GM19463 (cell line): ENCODE data around the gene BUB3.
"Not testable (repeated sequence)": the region's sequence is repeated elsewhere in the genome, so short reads cannot be mapped to it uniquely, and the experiment has no call there.

Experiments
- ATAC-seq: cut with Tn5 transposase; IDR thresholded peaks from one replicate; pipeline ENCODE4 v1.9.1; 2021; ENCODE audit warnings: mild to moderate bottlenecking, moderate library complexity; ENCODE audit not compliant: unreplicated experiment

BUB3 gene

DNA sequence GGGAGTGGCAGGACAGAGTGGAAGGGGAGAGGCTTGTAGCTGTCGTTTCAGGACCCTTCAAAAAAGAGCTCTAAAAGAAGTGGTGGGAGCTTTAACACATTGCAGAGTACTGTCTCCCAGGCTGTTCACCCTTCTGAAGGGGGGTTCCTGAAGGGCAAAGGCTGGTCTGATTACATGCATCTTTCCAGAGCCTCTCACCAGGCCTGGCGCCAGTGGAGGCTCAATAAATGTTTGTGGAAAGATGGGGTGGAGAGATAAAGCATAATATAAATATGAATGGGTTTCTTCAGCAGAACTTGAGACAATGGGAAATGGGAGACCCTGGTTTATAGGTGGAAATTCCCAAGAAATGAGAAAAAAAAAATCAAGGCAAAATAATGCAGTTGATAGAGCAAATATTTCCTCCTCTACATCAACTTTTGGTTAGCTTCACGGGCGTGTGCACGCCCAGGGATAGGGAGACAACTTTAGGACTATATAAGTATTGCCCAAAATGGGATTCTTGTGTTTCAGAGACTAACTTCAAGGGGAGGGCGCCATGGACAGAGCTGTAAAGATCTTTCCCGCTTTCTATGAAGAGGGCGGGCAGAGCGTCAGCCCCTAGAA lies 613 bp upstream of the BUB3 start:
- ATAC-seq = no peak

DNA sequence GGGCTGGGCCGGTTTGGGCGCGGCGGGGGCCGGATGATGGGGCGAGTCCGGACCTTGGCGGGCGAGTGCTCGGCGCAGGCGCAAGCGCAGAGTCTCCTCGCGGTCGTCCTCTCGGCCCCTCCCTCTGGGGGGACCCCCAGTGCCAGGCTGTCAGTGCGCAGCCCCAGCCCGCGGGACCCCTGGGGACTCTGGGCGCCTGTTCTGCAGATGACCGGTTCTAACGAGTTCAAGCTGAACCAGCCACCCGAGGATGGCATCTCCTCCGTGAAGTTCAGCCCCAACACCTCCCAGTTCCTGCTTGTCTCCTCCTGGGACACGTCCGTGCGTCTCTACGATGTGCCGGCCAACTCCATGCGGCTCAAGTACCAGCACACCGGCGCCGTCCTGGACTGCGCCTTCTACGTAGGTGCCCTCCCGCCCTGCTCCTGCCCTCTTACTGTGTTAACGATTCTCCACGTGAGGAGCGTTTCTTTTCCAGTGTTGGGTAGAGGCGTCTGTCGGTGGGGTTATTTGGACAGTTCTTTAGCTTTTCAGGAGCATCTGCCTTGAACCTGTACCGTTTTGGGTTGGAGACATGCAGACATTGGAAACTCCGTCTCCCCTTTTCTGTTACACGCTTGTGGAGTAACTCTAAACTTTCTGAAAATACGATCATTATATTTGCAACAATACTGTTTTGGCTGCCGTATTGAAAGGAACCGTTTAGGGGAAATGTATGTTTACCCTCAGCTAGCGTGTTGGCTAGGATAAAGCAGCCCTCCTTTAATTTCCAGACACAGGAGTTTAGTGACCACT lies 706 bp downstream of the BUB3 start:
- ATAC-seq = peak; percentile 45

GRCh38 chr10:123156078-123156477 lies 1.9 kb downstream of the BUB3 start:
- ATAC-seq = no peak

- ATAC-seq = no peak
These were observed 3.0 kb downstream of the BUB3 start for GRCh38 chr10:123157210-123157609.

DNA sequence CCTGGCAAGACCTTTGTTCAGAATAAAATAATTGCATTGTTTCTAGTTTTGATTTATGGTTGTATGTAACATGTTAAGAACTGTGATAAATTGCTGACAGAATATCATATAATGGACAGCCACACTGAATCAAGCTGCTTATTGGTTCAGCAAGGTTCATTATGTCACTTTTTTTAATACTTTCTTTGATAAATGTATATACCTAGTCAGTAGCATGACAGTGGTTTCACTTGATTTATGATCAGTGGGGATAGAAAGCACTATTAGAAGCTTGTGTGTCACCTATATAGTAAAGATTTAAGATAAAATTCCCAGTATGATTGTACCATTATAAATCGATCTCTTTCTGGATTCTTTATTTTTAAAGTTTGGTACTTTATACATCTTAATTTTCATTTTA lies 4.5 kb downstream of the BUB3 start:
- no peak for ATAC-seq

GRCh38 chr10:123160311-123160980 lies 6.2 kb downstream of the BUB3 start:
- ATAC-seq = no peak

- ATAC-seq = no peak
These were observed 10.1 kb downstream of the BUB3 start for GRCh38 chr10:123164319-123164718.

GRCh38 chr10:123165445-123166072 lies 11.4 kb downstream of the BUB3 start:
- no peak for ATAC-seq

GRCh38 chr10:123166618-123167017 lies 12.4 kb downstream of the BUB3 start:
- ATAC-seq = no peak

DNA sequence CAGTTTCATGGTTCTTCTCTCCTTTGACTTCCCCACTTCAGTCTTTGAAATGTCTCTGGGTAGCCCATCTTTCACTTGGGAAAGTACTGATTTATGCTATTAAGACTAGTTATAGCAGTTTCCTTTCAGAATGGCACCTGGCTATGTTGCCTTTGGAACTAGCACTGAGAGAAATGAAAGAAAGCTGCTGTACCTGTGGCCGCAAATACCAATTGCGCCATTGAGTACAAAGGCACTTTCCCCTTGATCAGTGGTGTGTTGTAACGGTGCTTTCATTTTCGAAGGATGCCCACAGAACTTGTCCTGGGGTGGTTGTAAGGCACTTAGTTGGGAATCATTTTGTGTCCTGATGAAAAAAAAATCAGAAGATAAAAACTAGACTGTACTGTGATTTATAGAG lies 16.8 kb downstream of the BUB3 start:
- ATAC-seq = no peak

DNA sequence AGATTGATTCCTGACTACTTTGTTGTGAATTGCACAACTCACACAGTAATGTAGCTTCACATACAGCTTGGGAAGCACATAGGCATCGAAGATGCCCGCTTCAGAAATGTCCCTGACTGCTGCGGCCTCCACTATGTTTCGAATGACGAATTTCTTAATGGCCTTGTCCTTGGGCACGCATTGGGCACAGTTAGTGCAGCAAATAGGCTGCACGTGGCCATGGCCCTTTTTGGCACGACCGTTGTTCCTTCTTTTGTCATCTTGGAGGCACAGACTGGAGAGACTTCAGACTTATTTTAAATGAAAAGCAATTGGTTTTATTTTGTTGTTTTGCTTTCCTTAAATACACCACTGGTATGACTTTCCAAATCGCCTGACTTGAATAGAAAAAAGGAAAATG lies 17.4 kb downstream of the BUB3 start:
- ATAC-seq = not testable (repeated sequence)

DNA sequence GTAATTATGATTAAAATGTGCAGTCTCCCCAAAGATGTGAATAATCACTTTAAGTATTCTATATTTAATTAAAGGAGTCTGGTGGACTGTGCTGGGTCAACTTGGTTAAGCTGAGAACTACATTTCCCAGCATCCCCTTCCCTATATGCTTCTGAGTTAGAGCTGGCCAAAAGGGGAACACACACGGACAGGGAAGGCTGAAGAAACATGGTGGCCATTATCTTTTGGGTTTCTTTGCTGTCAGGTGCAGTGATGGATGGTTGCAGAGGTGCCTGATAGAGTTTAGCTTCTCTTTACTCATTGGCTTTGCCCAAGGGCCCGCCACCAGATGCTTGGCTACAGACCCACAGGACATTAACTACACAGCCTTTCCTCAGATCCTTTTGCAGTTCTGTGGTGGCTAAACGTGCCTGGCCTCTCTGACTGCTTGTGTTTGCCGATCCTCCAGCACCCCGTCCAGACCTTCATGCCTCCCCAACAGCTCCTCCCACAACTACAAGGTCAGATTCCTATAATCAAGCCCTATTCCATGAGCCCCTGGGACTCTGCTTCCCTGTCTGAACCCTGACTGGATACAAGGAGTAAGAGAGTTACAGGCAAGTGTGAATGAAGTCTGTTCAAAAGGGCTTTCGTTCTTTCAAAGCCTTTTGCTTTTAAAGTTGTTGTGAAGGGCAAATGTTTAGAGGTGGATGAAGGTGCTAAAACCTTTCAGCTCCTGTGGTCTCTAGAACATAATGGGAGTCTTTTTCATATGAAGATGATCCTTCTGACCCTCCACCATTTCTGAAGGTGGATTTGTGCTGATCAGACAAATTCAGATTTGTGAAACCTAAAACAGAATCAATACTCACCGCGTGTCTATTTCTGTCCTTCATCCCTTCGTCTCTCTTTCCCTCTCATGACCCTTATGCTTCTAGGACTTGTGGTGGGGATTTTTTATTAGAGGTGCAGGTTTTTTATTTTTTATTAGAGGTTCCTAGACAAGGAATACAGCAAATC lies 21.5 kb downstream of the BUB3 start:
- ATAC-seq = no peak

- not testable (repeated sequence) for ATAC-seq
These were observed 24.2 kb downstream of the BUB3 start for GRCh38 chr10:123178390-123178789.

GRCh38 chr10:123180101-123181090 lies 26.2 kb downstream of the BUB3 start:
- ATAC-seq = no peak

GRCh38 chr10:123183724-123184123 lies 29.5 kb downstream of the BUB3 start:
- no peak for ATAC-seq

DNA sequence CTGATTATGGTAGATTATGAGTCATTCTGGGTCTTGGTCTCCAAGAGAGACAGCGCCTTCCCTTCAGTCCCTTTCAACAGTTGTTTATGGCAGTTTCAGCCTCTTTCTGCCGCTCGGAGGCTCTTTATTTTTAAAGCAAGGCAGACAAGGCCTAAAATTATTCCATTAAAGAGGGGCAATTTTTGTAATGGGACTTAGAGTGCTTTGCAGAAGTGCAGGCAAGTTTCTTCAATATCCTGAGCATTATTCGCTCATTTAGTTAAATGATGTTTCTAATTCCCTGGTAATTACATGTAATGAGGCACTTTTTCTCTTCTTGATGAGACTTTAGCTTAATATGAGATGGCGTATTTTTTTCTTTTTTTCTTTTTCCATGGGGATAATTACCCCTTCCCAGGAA lies 33.6 kb downstream of the BUB3 start:
- ATAC-seq = no peak

GRCh38 chr10:123191886-123192285 lies 37.7 kb downstream of the BUB3 start:
- no peak for ATAC-seq

GRCh38 chr10:123194056-123194455 lies 39.9 kb downstream of the BUB3 start:
- ATAC-seq = no peak

- ATAC-seq = no peak
These were observed 46.3 kb downstream of the BUB3 start for GRCh38 chr10:123200531-123200930.
